Measurements from ENCODE around the gene SLC4A3.

GRCh38 chr2:219627103-219628100 lies at the start of gene SLC4A3:
- TF ChIP-seq POLR2AphosphoS5 (IDR thresholded peaks at IDR 0.05) (no peak), CTCF (IDR thresholded peaks at IDR 0.05 in 8 of 11, conservative IDR thresholded peaks at IDR 0.05 in 3 of 11) (no peak), POLR2A (IDR thresholded peaks at IDR 0.05) (no peak)

Data from spleen (tissue), 7 donors.